Liver (tissue), 9 donors: ENCODE results near the gene BSND. TPM values are rescaled to one million over a fixed set of nuclear protein-coding genes. Genes with fewer than 3 reads are reported as not detected.
A peak's percentile ranks its signal among the peaks of the same experiment; 100 is the strongest.

Experiments used
- DNase-seq: peaks from one replicate; pipeline ENCODE4 v3.0.0-alpha.2; 2017; ENCODE audit warnings: low spot score
- H3K27ac ChIP-seq, 2 donors: one replicate each; pipeline ENCODE4 v1.7.0; 2013; ENCODE audit warnings: inconsistent platforms in 2 of 2, low read length in 2 of 2, control low read depth in 1 of 2, low read depth in 1 of 2, mild to moderate bottlenecking in 1 of 2
- H3K27me3 ChIP-seq, 4 donors: one replicate each; pipeline versions ENCODE4 v1.6.1 to v1.7.0; 2013; ENCODE audit warnings: low read length in 3 of 4, inconsistent platforms in 1 of 4, mild to moderate bottlenecking in 1 of 4, moderate library complexity in 1 of 4; ENCODE audit not compliant: control insufficient read depth in 4 of 4, insufficient read depth in 4 of 4
- H3K36me3 ChIP-seq, 4 donors: one replicate each; pipeline versions ENCODE4 v1.6.1 to v1.7.0; 2013; ENCODE audit warnings: low read length in 3 of 4, mild to moderate bottlenecking in 3 of 4, low read depth in 1 of 4, moderate library complexity in 1 of 4; ENCODE audit not compliant: control insufficient read depth in 4 of 4, insufficient read depth in 3 of 4
- H3K4me1 ChIP-seq, 4 donors: one replicate each; pipeline versions ENCODE4 v1.6.1 to v1.7.0; 2013; ENCODE audit warnings: low read length in 3 of 4, mild to moderate bottlenecking in 3 of 4, moderate library complexity in 1 of 4; ENCODE audit not compliant: control insufficient read depth in 4 of 4, insufficient read depth in 4 of 4
- H3K4me3 ChIP-seq, 3 donors: one replicate each; pipeline versions ENCODE4 v1.6.1 to v1.7.0; 2013; ENCODE audit warnings: low read length in 3 of 3, control low read depth in 1 of 3, low read depth in 1 of 3, mild to moderate bottlenecking in 1 of 3
- H3K9ac ChIP-seq, 2 donors: one replicate each; pipeline ENCODE4 v1.7.0; 2013; ENCODE audit warnings: low read length in 2 of 2, mild to moderate bottlenecking in 2 of 2, moderate library complexity in 2 of 2, control low read depth in 1 of 2, low read depth in 1 of 2
- H3K9me3 ChIP-seq, 4 donors: one replicate each; pipeline versions ENCODE4 v1.6.1 to v1.7.0; 2013; ENCODE audit warnings: low read length in 3 of 4; ENCODE audit not compliant: control insufficient read depth in 4 of 4
- EGR1 ChIP-seq, 2 donors: IDR thresholded peaks; 2 replicates each; pipeline ENCODE4 v1.6.1; 2016 to 2018; ENCODE audit warnings: antibody characterized with exemption in 2 of 2, low read depth in 2 of 2
- FOXA1 ChIP-seq: IDR thresholded peaks from 2 replicates; pipeline ENCODE4 v1.6.1; 2016; ENCODE audit warnings: antibody characterized with exemption
- FOXA2 ChIP-seq: IDR thresholded peaks from 2 replicates; pipeline ENCODE4 v1.6.1; 2016; ENCODE audit warnings: antibody characterized with exemption
- GABPA ChIP-seq, 2 donors: IDR thresholded peaks in 1 of 2; conservative IDR thresholded peaks in 1 of 2; 2 replicates each; pipeline ENCODE4 v1.6.1; 2016; ENCODE audit warnings: antibody characterized with exemption in 2 of 2, mild to moderate bottlenecking in 1 of 2, moderate library complexity in 1 of 2
- HNF4A ChIP-seq, 2 donors: conservative IDR thresholded peaks; 2 replicates each; pipeline ENCODE4 v1.6.1; 2016; ENCODE audit warnings: antibody characterized with exemption in 2 of 2, mild to moderate bottlenecking in 2 of 2
- HNF4G ChIP-seq: IDR thresholded peaks from 2 replicates; pipeline ENCODE4 v1.6.1; 2016; ENCODE audit warnings: antibody characterized with exemption
- JUND ChIP-seq, 2 donors: IDR thresholded peaks; 2 replicates each; pipeline ENCODE4 v1.6.1; 2016; ENCODE audit warnings: antibody characterized with exemption in 2 of 2
- NR2F2 ChIP-seq: IDR thresholded peaks from 2 replicates; pipeline ENCODE4 v1.6.1; 2016; ENCODE audit warnings: antibody characterized with exemption
- RAD21 ChIP-seq, 2 donors: IDR thresholded peaks; 2 replicates each; pipeline ENCODE4 v1.6.1; 2016; ENCODE audit warnings: antibody characterized with exemption in 2 of 2, mild to moderate bottlenecking in 2 of 2
- RXRA ChIP-seq, 2 donors: IDR thresholded peaks; 2 replicates each; pipeline ENCODE4 v1.6.1; 2017 to 2018; ENCODE audit warnings: antibody characterized with exemption in 2 of 2, mild to moderate bottlenecking in 1 of 2
- SP1 ChIP-seq: IDR thresholded peaks from 2 replicates; pipeline ENCODE4 v1.6.1; 2018; ENCODE audit warnings: antibody characterized with exemption, mild to moderate bottlenecking
- YY1 ChIP-seq: IDR thresholded peaks from 2 replicates; pipeline ENCODE4 v1.6.1; 2016; ENCODE audit warnings: antibody characterized with exemption, mild to moderate bottlenecking
- ZBTB33 ChIP-seq: IDR thresholded peaks from 2 replicates; pipeline ENCODE4 v1.6.1; 2016; ENCODE audit warnings: antibody characterized with exemption
- WGBS: extraction: QIAGEN DNeasy Blood & Tissue Kit; methylation state at CpG from one replicate; pipeline ENCODE4 v1.1.7; 2013; 5-methylcytosine and 5-hydroxymethylcytosine counted together
- polyA plus RNA-seq, 2 donors: library from polyadenylated mRNA; stranded (reverse) in 1 of 2; unstranded in 1 of 2; fragments of 200-250 nt in 1 of 2; fragments of >200 nt in 1 of 2; fragmentation: Nextera tagmentation in 1 of 2; extraction: Ambion mirVana in 1 of 2; gene quantifications; one replicate each; pipeline versions ENCODE4 v1.2.1 to v1.2.3, GENCODE V29; 2013 to 2015
- total RNA-seq, 2 donors: library from RNA; depleted of rRNA; stranded (reverse); fragments of >200 nt; gene quantifications; one replicate each; pipeline ENCODE4 v1.2.3, GENCODE V29; 2014
- TF ChIP-seq, protein P1 (sequence below): IDR thresholded peaks from 2 replicates; pipeline ENCODE4 v1.6.1; 2016; ENCODE audit warnings: antibody characterized with exemption, mild to moderate bottlenecking
- TF ChIP-seq, protein P2 (sequence below): IDR thresholded peaks from 2 replicates; pipeline ENCODE4 v1.6.1; 2016; ENCODE audit warnings: antibody characterized with exemption
- donor health status: healthy.
- donor health status: healthy.
- donor health status: healthy.
- donor health status: healthy.
- donor health status: healthy.

Gene BSND
- total and polyA plus RNA-seq, 4 donors = 0.14 TPM; not detected in 3

GRCh38 chr1:55049271-55049913 is 50.7 kb downstream of the BSND start:
- peaks cover 4 to 10% (median 7%) of the 10 kb centered on the region in 4 donors for H3K36me3 ChIP-seq
- H3K4me1 ChIP-seq = peaks cover 29 to 97% (median 83%) of the 10 kb centered on the region in 4 donors
- TF ChIP-seq FOXA1 = no peak
- no peak for TF ChIP-seq ZBTB33
- TF ChIP-seq, protein P1, sequence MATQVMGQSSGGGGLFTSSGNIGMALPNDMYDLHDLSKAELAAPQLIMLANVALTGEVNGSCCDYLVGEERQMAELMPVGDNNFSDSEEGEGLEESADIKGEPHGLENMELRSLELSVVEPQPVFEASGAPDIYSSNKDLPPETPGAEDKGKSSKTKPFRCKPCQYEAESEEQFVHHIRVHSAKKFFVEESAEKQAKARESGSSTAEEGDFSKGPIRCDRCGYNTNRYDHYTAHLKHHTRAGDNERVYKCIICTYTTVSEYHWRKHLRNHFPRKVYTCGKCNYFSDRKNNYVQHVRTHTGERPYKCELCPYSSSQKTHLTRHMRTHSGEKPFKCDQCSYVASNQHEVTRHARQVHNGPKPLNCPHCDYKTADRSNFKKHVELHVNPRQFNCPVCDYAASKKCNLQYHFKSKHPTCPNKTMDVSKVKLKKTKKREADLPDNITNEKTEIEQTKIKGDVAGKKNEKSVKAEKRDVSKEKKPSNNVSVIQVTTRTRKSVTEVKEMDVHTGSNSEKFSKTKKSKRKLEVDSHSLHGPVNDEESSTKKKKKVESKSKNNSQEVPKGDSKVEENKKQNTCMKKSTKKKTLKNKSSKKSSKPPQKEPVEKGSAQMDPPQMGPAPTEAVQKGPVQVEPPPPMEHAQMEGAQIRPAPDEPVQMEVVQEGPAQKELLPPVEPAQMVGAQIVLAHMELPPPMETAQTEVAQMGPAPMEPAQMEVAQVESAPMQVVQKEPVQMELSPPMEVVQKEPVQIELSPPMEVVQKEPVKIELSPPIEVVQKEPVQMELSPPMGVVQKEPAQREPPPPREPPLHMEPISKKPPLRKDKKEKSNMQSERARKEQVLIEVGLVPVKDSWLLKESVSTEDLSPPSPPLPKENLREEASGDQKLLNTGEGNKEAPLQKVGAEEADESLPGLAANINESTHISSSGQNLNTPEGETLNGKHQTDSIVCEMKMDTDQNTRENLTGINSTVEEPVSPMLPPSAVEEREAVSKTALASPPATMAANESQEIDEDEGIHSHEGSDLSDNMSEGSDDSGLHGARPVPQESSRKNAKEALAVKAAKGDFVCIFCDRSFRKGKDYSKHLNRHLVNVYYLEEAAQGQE = no peak
- no peak for TF ChIP-seq HNF4A (conservative IDR thresholded peaks at IDR 0.05)
- TF ChIP-seq, protein P2, sequence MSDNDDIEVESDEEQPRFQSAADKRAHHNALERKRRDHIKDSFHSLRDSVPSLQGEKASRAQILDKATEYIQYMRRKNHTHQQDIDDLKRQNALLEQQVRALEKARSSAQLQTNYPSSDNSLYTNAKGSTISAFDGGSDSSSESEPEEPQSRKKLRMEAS = no peak
- no peak for TF ChIP-seq SP1
- TF ChIP-seq GABPA (IDR thresholded peaks at IDR 0.05 in 1 of 2, conservative IDR thresholded peaks at IDR 0.05 in 1 of 2) = no peak
- TF ChIP-seq EGR1 (IDR thresholded peaks at IDR 0.05; ENCODE audit: low read depth in 2 of 2) = no peak
- no peak for TF ChIP-seq FOXA2
- no peak for TF ChIP-seq JUND (IDR thresholded peaks at IDR 0.05)
- no peak for TF ChIP-seq YY1
- TF ChIP-seq RXRA (IDR thresholded peaks at IDR 0.05) = no peak
- TF ChIP-seq NR2F2 = no peak
- no peak for TF ChIP-seq RAD21 (IDR thresholded peaks at IDR 0.05)
- TF ChIP-seq HNF4G = no peak
- no peak for DNase-seq
- H3K4me3 ChIP-seq = no peak overlapping the region
- WGBS = 83% methylated on average over 9 of the region's 9 CpGs
- no peaks in the 10 kb centered on the region for H3K9me3 ChIP-seq
- no peaks in the 10 kb centered on the region for H3K27me3 ChIP-seq
- no peak overlapping the region for H3K9ac ChIP-seq
- H3K27ac ChIP-seq = no peak overlapping the region

DNA sequence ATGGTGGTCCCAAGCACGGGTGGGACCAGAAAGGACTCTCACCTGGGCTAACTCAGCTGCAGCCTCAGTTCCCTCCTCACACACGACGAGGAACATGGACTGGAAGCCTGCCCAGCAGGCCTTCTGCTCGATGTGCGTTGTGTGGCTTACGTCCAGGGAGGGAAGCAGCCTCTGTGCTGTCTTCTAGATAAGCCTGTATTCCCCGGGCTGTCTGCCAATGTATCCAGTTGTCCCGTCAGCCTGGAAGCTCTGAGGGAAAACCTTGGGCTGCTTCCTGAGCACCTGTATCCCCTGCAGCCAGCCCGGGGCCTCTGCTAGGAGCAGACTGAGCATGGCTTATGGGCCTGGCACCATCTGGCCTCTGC is 51.2 kb downstream of the BSND start:
- H3K9me3 ChIP-seq = no peaks in the 10 kb centered on the region
- H3K27me3 ChIP-seq = no peaks in the 10 kb centered on the region
- TF ChIP-seq HNF4A (conservative IDR thresholded peaks at IDR 0.05) = peak in 1 of 2 donors; percentile 12
- TF ChIP-seq HNF4G = no peak
- peak in 1 of 2 donors; percentile 38 for TF ChIP-seq RXRA (IDR thresholded peaks at IDR 0.05)
- no peak for DNase-seq
- 23% methylated on average over 9 of the region's 9 CpGs for WGBS
- no peak overlapping the region for H3K4me3 ChIP-seq
- H3K27ac ChIP-seq = no peak overlapping the region
- peaks cover 3 to 10% (median 6%) of the 10 kb centered on the region in 4 donors for H3K36me3 ChIP-seq
- H3K9ac ChIP-seq = no peak overlapping the region
- H3K4me1 ChIP-seq = peaks cover 31 to 96% (median 81%) of the 10 kb centered on the region in 4 donors
